ENCODE measurements around the gene EMD. TPM values are rescaled to one million over a fixed set of nuclear protein-coding genes. Genes with fewer than 3 reads are reported as not detected.

Gene EMD
- total and polyA plus RNA-seq, 12 donors: 47.8 to 170 (median 59.6) TPM

DNA sequence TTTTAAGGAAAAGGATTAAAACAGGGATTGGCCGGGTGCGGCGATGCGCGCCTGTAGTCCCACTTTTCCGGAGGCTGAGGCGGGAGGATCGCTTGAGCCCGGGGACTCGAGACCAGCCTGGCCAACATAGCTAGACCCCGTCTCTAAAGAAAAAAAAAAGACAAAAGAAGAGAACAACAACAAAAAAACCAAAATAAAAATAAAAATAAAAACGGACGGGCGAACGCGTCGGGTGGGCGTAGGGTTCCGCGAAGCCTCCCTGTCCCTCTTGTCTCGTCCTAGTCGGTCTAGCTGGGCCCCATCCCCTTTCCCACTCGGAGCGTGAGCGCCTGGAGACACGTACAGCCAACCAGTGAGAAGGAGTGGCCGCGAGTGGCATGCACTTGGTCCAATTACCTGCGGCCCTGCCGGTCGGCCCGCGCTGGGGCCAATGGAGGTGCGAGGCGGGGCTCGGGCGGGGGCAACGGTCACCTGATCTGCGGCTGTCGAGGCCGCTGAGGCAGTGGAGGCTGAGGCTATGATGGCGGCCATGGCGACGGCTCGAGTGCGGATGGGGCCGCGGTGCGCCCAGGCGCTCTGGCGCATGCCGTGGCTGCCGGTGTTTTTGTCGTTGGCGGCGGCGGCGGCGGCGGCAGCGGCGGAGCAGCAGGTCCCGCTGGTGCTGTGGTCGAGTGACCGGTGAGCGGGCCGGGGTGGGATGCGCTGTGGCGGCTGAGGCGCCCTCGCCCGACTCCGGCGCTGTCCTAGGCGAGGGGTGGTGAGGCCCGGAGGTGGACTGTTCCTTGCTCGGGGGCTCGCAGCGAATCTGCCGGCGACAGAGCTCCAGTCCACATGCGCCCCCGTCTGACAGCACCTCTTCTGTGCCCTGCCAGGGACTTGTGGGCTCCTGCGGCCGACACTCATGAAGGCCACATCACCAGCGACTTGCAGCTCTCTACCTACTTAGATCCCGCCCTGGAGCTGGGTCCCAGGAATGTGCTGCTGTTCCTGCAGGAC, 49.4 kb downstream of the EMD start, which contains the start of gene ATP6AP1:
TSS of gene ATP6AP1 (plus strand) at position 502 of the 996 bp plus-strand sequence. CDS start at position 518, 16 bp downstream.
- Histone ChIP-seq H3K27ac (peak within 1 kb of the TSS; percentile 58 to 90 (median 82)), H3K36me3 (peaks cover 0 to 18% (median 0%) of the 10 kb centered on the region in 9 donors), H3K4me1 (peaks cover 0 to 30% (median 17%) of the 10 kb centered on the region in 9 donors), H3K27me3 (no peaks in the 10 kb centered on the region), H3K4me3 (peak within 1 kb of the TSS; percentile 58 to 87 (median 76)), H3K9me3 (no peaks in the 10 kb centered on the region)
- TF ChIP-seq, protein P1, sequence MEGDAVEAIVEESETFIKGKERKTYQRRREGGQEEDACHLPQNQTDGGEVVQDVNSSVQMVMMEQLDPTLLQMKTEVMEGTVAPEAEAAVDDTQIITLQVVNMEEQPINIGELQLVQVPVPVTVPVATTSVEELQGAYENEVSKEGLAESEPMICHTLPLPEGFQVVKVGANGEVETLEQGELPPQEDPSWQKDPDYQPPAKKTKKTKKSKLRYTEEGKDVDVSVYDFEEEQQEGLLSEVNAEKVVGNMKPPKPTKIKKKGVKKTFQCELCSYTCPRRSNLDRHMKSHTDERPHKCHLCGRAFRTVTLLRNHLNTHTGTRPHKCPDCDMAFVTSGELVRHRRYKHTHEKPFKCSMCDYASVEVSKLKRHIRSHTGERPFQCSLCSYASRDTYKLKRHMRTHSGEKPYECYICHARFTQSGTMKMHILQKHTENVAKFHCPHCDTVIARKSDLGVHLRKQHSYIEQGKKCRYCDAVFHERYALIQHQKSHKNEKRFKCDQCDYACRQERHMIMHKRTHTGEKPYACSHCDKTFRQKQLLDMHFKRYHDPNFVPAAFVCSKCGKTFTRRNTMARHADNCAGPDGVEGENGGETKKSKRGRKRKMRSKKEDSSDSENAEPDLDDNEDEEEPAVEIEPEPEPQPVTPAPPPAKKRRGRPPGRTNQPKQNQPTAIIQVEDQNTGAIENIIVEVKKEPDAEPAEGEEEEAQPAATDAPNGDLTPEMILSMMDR (IDR thresholded peaks at IDR 0.05): peak in 2 of 9 donors; percentile 30
- WGBS, 2 donors: 7 to 14% methylated on average over 56 to 87 of the region's 87 CpGs
- ATAC-seq (peak; percentile 95 to 99 (median 98)), DNase-seq (peak; percentile 92 to 94)
- intact Hi-C loops (cut with DNase I): no loop called here

DNA sequence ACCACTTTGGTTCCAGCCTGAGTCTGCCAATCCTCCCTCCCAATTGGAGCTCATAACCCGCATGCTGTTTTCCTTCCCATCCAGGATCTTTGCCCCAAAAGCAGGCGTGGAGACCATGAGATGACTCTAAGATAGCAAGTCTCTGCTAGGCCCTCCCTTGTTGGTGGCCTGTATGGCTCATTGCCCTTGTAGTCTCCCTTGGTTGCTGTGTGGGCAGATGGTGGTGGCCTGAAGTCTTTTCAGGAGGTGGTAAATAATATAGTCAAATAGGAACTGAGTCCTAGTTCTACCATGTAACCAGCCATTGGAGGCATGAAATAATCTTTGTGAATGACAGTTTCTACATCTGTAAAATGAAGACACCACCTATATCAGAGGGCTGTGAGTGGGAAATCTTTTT, 50.6 kb downstream of the EMD start:
- 83 to 87% methylated on average over 2 of the region's 2 CpGs for WGBS, 2 donors
- H3K9me3 ChIP-seq: no peaks in the 10 kb centered on the region
- H3K36me3 ChIP-seq: peaks cover 0 to 29% (median 0%) of the 10 kb centered on the region in 9 donors
- H3K27me3 ChIP-seq: no peaks in the 10 kb centered on the region
- TF ChIP-seq, protein P1 (IDR thresholded peaks at IDR 0.05): no peak
- H3K4me3 ChIP-seq: peak overlapping the region in 6 of 10 donors; percentile 71 to 84 (median 79)
- ATAC-seq (no peak), DNase-seq (no peak)
- peak overlapping the region in 3 of 10 donors; percentile 81 to 90 (median 84) for H3K27ac ChIP-seq
- peaks cover 0 to 30% (median 17%) of the 10 kb centered on the region in 9 donors for H3K4me1 ChIP-seq
- intact Hi-C loops (cut with DNase I): no loop called here

DNA sequence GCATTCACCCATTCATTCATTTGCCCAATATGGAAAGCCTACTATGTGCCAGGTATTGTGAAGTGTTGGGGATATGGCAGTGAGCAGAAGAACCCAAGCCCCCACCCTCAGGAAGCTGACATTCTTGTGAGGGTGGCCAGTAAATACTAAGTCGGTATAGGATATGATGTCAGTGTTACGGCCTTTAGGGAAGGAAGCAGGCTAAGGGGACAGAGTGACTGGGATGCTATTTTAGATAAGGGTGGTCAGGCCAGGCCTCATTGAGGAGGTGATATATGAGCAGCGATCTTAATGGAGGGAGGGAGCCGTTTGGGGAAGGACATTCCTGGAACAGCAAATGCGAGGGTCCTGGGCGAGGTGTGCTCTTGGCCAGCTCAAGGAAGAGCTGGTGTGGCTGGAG, 51.4 kb downstream of the EMD start:
- H3K27ac ChIP-seq: peak overlapping the region in 7 of 10 donors; percentile 20 to 90 (median 39)
- peak overlapping the region in 1 of 10 donors; percentile 23 for H3K4me3 ChIP-seq
- TF ChIP-seq, protein P1 (IDR thresholded peaks at IDR 0.05): no peak
- H3K36me3 ChIP-seq: peaks cover 0 to 37% (median 0%) of the 10 kb centered on the region in 9 donors
- intact Hi-C loops (cut with DNase I): no loop called here
- DNase-seq: no peak
- ATAC-seq: no peak
- peaks cover 0 to 30% (median 17%) of the 10 kb centered on the region in 9 donors for H3K4me1 ChIP-seq
- 53 to 57% methylated on average over 6 of the region's 6 CpGs for WGBS, 2 donors
- no peaks in the 10 kb centered on the region for H3K27me3 ChIP-seq
- H3K9me3 ChIP-seq: no peaks in the 10 kb centered on the region

DNA sequence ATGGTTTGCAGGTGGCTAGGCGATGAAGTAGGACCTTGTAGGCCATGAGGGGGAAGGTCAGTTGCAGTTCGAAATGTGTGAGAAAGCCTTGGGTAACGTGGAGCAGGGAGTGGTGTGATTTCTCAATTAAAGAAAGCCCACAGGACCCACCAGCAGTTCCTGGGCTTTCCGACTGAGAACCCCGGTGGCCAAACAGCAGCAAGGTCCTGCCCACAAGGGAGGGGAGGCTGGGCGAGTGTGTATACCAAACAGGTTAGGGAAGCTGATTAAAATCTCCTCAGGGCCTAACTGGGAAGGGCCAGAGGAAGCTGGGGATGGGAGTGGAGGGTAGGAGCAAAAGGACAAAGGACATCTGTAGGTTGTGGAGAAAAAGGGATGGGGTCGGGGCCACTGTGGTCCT, 51.8 kb downstream of the EMD start:
- H3K9me3 ChIP-seq: no peaks in the 10 kb centered on the region
- no peak overlapping the region for H3K4me3 ChIP-seq
- ATAC-seq: no peak
- H3K4me1 ChIP-seq: peaks cover 0 to 30% (median 17%) of the 10 kb centered on the region in 9 donors
- H3K27ac ChIP-seq: peak overlapping the region in 8 of 10 donors; percentile 20 to 90 (median 41)
- H3K36me3 ChIP-seq: peaks cover 0 to 41% (median 0%) of the 10 kb centered on the region in 9 donors
- WGBS, 2 donors: 68 to 75% methylated on average over 7 of the region's 7 CpGs
- intact Hi-C loops (cut with DNase I): no loop called here
- no peak for DNase-seq
- H3K27me3 ChIP-seq: no peaks in the 10 kb centered on the region
- TF ChIP-seq, protein P1 (IDR thresholded peaks at IDR 0.05): no peak
